ENCODE data around the gene LAT.

DNA sequence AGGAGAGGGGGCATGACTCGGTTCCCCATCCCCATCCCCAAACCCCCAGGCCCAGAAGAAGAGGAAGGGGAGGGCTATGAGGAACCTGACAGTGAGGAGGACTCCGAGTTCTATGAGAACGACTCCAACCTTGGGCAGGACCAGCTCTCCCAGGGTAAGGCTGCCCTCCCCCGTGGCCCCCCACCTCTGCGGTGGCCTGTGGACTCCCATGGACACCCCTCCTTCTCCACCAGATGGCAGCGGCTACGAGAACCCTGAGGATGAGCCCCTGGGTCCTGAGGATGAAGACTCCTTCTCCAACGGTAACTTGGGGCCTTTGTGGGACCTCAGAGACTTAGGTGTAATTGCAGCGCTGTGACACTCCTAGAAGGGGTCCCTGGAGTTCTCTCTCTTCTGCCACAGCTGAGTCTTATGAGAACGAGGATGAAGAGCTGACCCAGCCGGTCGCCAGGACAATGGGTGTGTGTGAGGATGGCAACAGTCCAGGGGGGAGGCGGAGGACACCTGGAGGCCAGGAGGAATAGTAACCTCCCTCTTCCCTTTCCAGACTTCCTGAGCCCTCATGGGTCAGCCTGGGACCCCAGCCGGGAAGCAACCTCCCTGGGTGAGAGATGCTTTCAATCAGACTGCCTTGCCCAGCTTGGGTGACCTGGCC lies 47.5 kb upstream of the LAT start:
- TF ChIP-seq, protein P1, sequence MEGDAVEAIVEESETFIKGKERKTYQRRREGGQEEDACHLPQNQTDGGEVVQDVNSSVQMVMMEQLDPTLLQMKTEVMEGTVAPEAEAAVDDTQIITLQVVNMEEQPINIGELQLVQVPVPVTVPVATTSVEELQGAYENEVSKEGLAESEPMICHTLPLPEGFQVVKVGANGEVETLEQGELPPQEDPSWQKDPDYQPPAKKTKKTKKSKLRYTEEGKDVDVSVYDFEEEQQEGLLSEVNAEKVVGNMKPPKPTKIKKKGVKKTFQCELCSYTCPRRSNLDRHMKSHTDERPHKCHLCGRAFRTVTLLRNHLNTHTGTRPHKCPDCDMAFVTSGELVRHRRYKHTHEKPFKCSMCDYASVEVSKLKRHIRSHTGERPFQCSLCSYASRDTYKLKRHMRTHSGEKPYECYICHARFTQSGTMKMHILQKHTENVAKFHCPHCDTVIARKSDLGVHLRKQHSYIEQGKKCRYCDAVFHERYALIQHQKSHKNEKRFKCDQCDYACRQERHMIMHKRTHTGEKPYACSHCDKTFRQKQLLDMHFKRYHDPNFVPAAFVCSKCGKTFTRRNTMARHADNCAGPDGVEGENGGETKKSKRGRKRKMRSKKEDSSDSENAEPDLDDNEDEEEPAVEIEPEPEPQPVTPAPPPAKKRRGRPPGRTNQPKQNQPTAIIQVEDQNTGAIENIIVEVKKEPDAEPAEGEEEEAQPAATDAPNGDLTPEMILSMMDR (IDR thresholded peaks at IDR 0.05), result no peak
- no peak for TF ChIP-seq POLR2AphosphoS5 (IDR thresholded peaks at IDR 0.05; ENCODE audit: low read depth, low read length)
- TF ChIP-seq TCF7L2 (IDR thresholded peaks at IDR 0.05; ENCODE audit: low read depth, low read length), result no peak
- no peak for TF ChIP-seq REST (IDR thresholded peaks at IDR 0.05; ENCODE audit: insufficient read depth in 1 of 2, low read depth in 2 of 2, low read length in 1 of 2)
